Adrenal gland (tissue), 12 donors: ENCODE measurements around the gene TBKBP1. TPM values are rescaled to one million over a fixed set of nuclear protein-coding genes. Genes with fewer than 3 reads are reported as not detected.

Experiments
- DNase-seq, 7 donors: peaks; one replicate each; pipeline ENCODE4 v3.0.0-alpha.2; 2019 to 2020
- H3K27ac ChIP-seq, 5 donors: fragments of 200-600 bp; sonication (generic) in 4 of 5; 1 replicate in 3 of 5; 2 replicates in 2 of 5; pipeline versions ENCODE4 v1.5.1 to v1.8.0; 2016 to 2020; ENCODE audit warnings: mild to moderate bottlenecking in 1 of 5
- H3K27me3 ChIP-seq: fragments of 200-600 bp; 2 replicates; pipeline ENCODE4 v1.8.0; 2021
- H3K36me3 ChIP-seq, 2 donors: fragments of 200-600 bp; replicated peaks in 1 of 2; 1 replicate in 1 of 2; 2 replicates in 1 of 2; pipeline versions ENCODE4 v1.5.1 to v1.8.0; 2018 to 2022
- H3K4me1 ChIP-seq, 2 donors: fragments of 200-600 bp; replicated peaks in 1 of 2; 1 replicate in 1 of 2; 2 replicates in 1 of 2; pipeline versions ENCODE4 v1.5.1 to v1.8.0; 2018 to 2021
- H3K4me3 ChIP-seq, 4 donors: fragments of 200-600 bp; sonication (generic) in 3 of 4; one replicate each; pipeline ENCODE4 v1.5.1; 2016 to 2018
- H3K9me3 ChIP-seq, 3 donors: fragments of 200-600 bp; sonication (generic) in 1 of 3; replicated peaks in 1 of 3; 1 replicate in 2 of 3; 2 replicates in 1 of 3; pipeline versions ENCODE4 v1.5.1 to v1.8.0; 2016 to 2021
- POLR2A ChIP-seq, 2 donors: fragments of 450-650 bp; IDR thresholded peaks; one replicate each; pipeline ENCODE4 v1.6.1; 2017; ENCODE audit warnings: antibody characterized with exemption in 2 of 2, mild to moderate bottlenecking in 2 of 2, moderate library complexity in 1 of 2
- WGBS, 4 donors: extraction: QIAGEN DNeasy Blood & Tissue Kit in 2 of 4; methylation state at CpG; one replicate each; pipeline versions ENCODE4 v1.1.5 to v1.1.7; 2013 to 2017; 5-methylcytosine and 5-hydroxymethylcytosine counted together
- intact Hi-C, 2 donors: fragments of 100-400 bp; cut with DNase I; formaldehyde crosslinking; loops; one replicate each; pipeline versions ENCODE4 v1.14.1 to v1.15.0; 2022 to 2023
- polyA plus RNA-seq, 3 donors: library from polyadenylated mRNA; stranded (reverse); fragments of 200-250 nt in 2 of 3; fragments of 350-450 nt in 1 of 3; fragmentation: Illumina TruSeq in 1 of 3; extraction: RNeasy Lipid Tissue Mini Kit (QIAGEN cat#74804) in 1 of 3; gene quantifications; one replicate each; pipeline ENCODE4 v1.2.3, GENCODE V29; 2013 to 2014
- total RNA-seq, 9 donors: library from RNA; depleted of rRNA in 4 of 9; stranded (reverse); fragments of >200 nt in 4 of 9; fragments of 120-200 nt in 1 of 9; fragmentation: NEBNext Ultra II Directional in 1 of 9; extraction: Animal tissue kit (Norgen Biotek cat#: 25700) in 1 of 9; gene quantifications; one replicate each; pipeline versions ENCODE4 v1.1.0 to v1.2.4, GENCODE V29; 2013 to 2023
- TF ChIP-seq, protein P1 (sequence below), 6 experiments: fragments of 450-650 bp in 4 of 6; fragments of 200-600 bp in 2 of 6; sonication (generic) in 1 of 6; IDR thresholded peaks; 1 replicate in 5 of 6; 2 replicates in 1 of 6; pipeline versions ENCODE4 v1.5.1 to v1.8.0; 2016 to 2021; ENCODE audit warnings: antibody characterized with exemption in 6 of 6, mild to moderate bottlenecking in 2 of 6, moderate library complexity in 1 of 6
- donor health status: healthy with polysubstance abuse.
- donor health status: Bipolar disorder and iron deficiency.
- donor health status: DM: yes; HTN: yes; CAD: no.
- donor health status: DM: no; HTN: no; CAD: no.
- donor health status: DM: no; HTN: no; CAD: no.
- donor health status: DM: yes; HTN: yes; CAD: no.

Gene TBKBP1
- total and polyA plus RNA-seq, 12 donors, result 3.9 to 63.9 (median 11.5) TPM

DNA sequence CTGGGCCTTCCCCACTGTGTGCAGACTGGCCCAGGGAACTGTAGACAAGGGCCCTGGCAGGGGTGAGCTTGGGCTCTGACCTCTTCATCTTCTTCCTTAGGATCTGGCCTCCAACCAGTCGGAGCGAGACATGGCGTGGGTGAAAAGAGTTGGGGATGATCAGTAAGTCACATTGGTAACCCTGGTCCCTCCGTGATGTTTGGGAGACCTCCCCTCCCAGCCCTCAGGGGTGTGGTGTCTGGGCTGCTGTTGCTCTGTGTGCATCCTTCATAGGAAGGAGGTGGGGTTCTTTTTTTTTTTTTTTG lies 5.5 kb downstream of the TBKBP1 start:
- Histone ChIP-seq H3K4me1 (peaks cover 0 to 4% of the 10 kb centered on the region in 2 donors), H3K4me3 (no peak overlapping the region), H3K27ac (no peak overlapping the region), H3K9me3 (no peaks in the 10 kb centered on the region), H3K36me3 (peaks cover 0 to 10% of the 10 kb centered on the region in 2 donors), H3K27me3 (no peaks in the 10 kb centered on the region)
- TF ChIP-seq POLR2A (IDR thresholded peaks at IDR 0.05), result no peak
- WGBS, 4 donors, result 85 to 98% (median 92%) methylated on average over 4 of the region's 4 CpGs
- no peak for DNase-seq
- intact Hi-C loops, result loop anchor here in 1 of 2 donors (10.0 kb wide), 1 partner anchor 85 kb away; no protein-coding TSS in a partner anchor

DNA sequence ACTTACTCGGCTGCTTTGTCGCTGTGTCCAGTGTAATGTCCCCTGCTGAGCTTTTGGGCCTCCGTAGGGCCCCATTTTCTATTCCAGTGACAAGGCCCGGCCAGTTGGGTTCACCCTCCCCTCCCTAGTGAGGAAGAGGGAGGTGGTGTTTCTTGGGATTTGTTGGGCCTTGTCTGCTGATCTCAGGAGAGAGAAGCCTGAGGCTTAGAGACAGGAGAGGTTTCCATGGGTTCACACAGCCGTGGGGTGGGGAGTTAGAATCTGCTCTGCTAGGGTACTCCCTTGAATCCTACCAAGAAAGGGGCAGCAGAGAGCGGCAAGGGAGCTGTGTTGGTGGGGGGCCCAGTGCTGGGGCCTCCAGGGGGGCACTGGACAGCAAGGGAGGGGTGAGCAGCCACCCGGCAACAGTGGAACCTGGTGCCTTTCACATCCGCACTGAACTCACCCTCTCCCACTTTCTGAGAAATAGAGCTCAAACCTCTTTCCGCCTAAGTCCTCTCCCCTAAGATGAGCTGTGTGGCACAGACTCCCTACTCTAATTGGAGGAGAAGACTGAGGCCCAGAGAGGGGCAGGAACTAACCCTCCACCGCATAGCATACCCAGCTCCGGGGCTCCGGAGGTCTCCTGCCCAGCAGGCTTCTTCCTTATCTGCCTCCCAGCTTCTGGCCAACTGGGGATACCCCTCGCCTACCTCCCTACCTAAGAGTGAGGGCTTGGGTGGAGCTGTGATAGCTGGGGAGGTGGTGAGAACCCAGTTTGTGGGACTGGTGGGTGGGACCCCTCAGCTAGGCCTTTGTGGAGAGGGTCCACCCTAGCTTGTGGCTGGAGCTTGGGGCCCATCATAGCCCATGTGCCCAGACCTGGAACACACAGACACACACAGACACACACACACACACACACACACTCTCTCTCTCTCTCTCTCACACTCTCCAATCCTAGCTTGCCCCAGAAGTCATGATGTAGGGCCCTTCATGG lies 6.8 kb downstream of the TBKBP1 start:
- TF ChIP-seq, protein P1, sequence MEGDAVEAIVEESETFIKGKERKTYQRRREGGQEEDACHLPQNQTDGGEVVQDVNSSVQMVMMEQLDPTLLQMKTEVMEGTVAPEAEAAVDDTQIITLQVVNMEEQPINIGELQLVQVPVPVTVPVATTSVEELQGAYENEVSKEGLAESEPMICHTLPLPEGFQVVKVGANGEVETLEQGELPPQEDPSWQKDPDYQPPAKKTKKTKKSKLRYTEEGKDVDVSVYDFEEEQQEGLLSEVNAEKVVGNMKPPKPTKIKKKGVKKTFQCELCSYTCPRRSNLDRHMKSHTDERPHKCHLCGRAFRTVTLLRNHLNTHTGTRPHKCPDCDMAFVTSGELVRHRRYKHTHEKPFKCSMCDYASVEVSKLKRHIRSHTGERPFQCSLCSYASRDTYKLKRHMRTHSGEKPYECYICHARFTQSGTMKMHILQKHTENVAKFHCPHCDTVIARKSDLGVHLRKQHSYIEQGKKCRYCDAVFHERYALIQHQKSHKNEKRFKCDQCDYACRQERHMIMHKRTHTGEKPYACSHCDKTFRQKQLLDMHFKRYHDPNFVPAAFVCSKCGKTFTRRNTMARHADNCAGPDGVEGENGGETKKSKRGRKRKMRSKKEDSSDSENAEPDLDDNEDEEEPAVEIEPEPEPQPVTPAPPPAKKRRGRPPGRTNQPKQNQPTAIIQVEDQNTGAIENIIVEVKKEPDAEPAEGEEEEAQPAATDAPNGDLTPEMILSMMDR (IDR thresholded peaks at IDR 0.05), result no peak
- TF ChIP-seq POLR2A (IDR thresholded peaks at IDR 0.05), result no peak
- Histone ChIP-seq H3K27me3 (no peaks in the 10 kb centered on the region), H3K9me3 (no peaks in the 10 kb centered on the region), H3K36me3 (peaks cover 0 to 10% of the 10 kb centered on the region in 2 donors), H3K27ac (no peak overlapping the region), H3K4me3 (no peak overlapping the region), H3K4me1 (no peaks in the 10 kb centered on the region)
- intact Hi-C loops, result loop anchor here in 1 of 2 donors (10.0 kb wide), 1 partner anchor 84 kb away; no protein-coding TSS in a partner anchor
- WGBS, 4 donors, result 86 to 95% (median 89%) methylated on average over 10 to 13 of the region's 13 CpGs
- DNase-seq, result no peak

DNA sequence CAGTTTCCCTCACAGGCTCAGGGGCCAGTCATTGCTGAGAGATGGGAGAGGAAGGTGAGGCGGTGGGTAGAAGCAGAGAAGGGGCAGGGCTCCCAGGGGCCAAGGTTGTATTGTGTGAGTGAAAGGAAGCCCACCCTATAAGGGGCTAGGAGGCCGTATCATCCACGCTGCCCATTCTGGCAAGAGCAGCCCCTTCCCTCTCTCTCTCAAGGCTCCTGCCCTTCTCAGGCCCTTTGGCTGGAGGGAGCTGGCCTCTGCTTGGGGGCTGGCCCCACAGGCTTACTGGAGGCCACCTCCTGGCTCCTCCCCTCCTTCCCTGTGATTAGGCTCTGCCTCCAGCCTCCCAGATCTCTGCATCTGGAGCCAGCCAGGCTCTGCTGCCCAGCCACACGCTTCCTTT lies 7.6 kb downstream of the TBKBP1 start:
- intact Hi-C loops, result loop anchor here in 1 of 2 donors (10.0 kb wide), 1 partner anchor 83 kb away; no protein-coding TSS in a partner anchor
- Histone ChIP-seq H3K36me3 (peaks cover 0 to 10% of the 10 kb centered on the region in 2 donors), H3K9me3 (no peaks in the 10 kb centered on the region), H3K4me3 (no peak overlapping the region), H3K27ac (no peak overlapping the region), H3K27me3 (no peaks in the 10 kb centered on the region), H3K4me1 (peaks cover 0 to 5% of the 10 kb centered on the region in 2 donors)
- TF ChIP-seq, protein P1 (IDR thresholded peaks at IDR 0.05), result no peak
- no peak for TF ChIP-seq POLR2A (IDR thresholded peaks at IDR 0.05)
- DNase-seq, result no peak
- WGBS, 4 donors, result 92 to 97% (median 94%) methylated on average over 2 to 4 of the region's 4 CpGs

DNA sequence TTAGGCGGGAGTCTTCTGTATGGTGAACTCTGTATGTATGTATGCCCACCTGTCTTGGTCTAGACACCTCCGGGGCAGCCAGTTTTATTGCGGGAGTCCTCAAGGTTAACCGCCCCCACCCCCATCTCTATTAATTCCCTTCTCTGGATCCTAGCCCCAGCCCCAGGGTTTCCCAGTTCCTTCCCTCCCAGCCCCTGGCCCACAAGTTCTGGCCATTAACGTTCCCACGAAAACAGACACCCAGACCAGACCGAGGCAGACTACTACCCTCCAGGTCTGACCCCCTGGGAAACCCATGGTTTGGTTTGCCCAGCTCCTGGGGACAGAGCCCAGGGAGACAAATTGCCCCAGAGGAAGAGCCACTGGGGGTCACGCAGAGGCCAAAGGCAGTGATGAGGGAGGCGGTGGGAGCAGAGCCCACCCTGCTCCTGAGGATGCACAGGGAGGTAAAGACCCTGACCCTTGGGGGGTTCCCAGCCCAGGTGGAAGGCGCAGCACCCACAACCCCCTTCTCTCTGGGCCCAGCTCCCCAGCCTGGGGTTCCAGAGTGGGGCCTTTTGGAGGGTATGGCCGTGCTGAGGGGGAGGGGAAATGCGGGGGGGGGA lies 8.5 kb downstream of the TBKBP1 start:
- 77 to 82% (median 81%) methylated on average over 11 to 12 of the region's 12 CpGs for WGBS, 4 donors
- Histone ChIP-seq H3K27ac (no peak overlapping the region), H3K9me3 (no peaks in the 10 kb centered on the region), H3K4me1 (peaks cover 0 to 9% of the 10 kb centered on the region in 2 donors), H3K27me3 (no peaks in the 10 kb centered on the region), H3K36me3 (peaks cover 0 to 10% of the 10 kb centered on the region in 2 donors), H3K4me3 (no peak overlapping the region)
- TF ChIP-seq, protein P1 (IDR thresholded peaks at IDR 0.05), result no peak
- TF ChIP-seq POLR2A (IDR thresholded peaks at IDR 0.05), result no peak
- no peak for DNase-seq
- intact Hi-C loops, result loop anchor here in 1 of 2 donors (10.0 kb wide), 1 partner anchor 82 kb away; no protein-coding TSS in a partner anchor
